Lower leg skin (tissue), 4 donors: Measurements from ENCODE around the gene ADCK1. TPM values are rescaled to one million over a fixed set of nuclear protein-coding genes. Genes with fewer than 3 reads are reported as not detected.
"Not testable (repeated sequence)": the region's sequence is repeated elsewhere in the genome, so short reads cannot be mapped to it uniquely, and the experiment has no call there.

Experiments used
- DNase-seq, 2 donors: peaks; one replicate each; pipeline ENCODE4 v3.0.0-alpha.2; 2019; ENCODE audit warnings: low spot score in 2 of 2
- H3K4me3 ChIP-seq: fragments of 200-600 bp; sonication (generic); 2 replicates; pipeline ENCODE4 v1.5.1; 2017; ENCODE audit warnings: mild to moderate bottlenecking, low read depth; ENCODE audit not compliant: poor library complexity, severe bottlenecking
- CTCF ChIP-seq, 3 donors: fragments of 450-650 bp; IDR thresholded peaks; one replicate each; pipeline ENCODE4 v1.5.1; 2016; ENCODE audit warnings: antibody characterized with exemption in 3 of 3, mild to moderate bottlenecking in 3 of 3, moderate library complexity in 2 of 3
- POLR2A ChIP-seq, 2 donors: fragments of 450-650 bp; IDR thresholded peaks; one replicate each; pipeline ENCODE4 v1.6.1; 2016 to 2017; ENCODE audit warnings: antibody characterized with exemption in 2 of 2, mild to moderate bottlenecking in 1 of 2, moderate library complexity in 1 of 2
- WGBS, 2 donors: methylation state at CpG; one replicate each; pipeline ENCODE4 v1.1.5; 2018; 5-methylcytosine and 5-hydroxymethylcytosine counted together
- intact Hi-C: fragments of 100-400 bp; cut with DNase I; formaldehyde crosslinking; loops from one replicate; pipeline ENCODE4 v1.15.0; 2023; ENCODE audit warnings: low total_unique reads
- total RNA-seq, 4 donors: library from RNA; depleted of rRNA; stranded (reverse); fragments of >200 nt; gene quantifications; one replicate each; pipeline ENCODE4 v1.1.0, GENCODE V29; 2016

The ADCK1 gene
- total RNA-seq, 4 donors from 2014 or later, result 5.7 to 8.5 (median 6.4) TPM

GRCh38 chr14:77886010-77886409, 86.1 kb downstream of the ADCK1 start:
- intact Hi-C loops, result no loop called here
- DNase-seq, result no peak
- 80 to 85% methylated on average over 3 of the region's 3 CpGs for WGBS, 2 donors
- H3K4me3 ChIP-seq, result no peak overlapping the region
- no peak for TF ChIP-seq POLR2A (IDR thresholded peaks at IDR 0.05)

GRCh38 chr14:77888903-77889302, 89.0 kb downstream of the ADCK1 start:
- H3K4me3 ChIP-seq, DNase-seq, intact Hi-C loops: not testable (repeated sequence)
- WGBS, 2 donors, result 99% methylated on average over 3 of the region's 3 CpGs

GRCh38 chr14:77889971-77890442, 90.1 kb downstream of the ADCK1 start:
- TF ChIP-seq CTCF (IDR thresholded peaks at IDR 0.05) (no peak), POLR2A (IDR thresholded peaks at IDR 0.05) (no peak)
- no peak for DNase-seq
- no peak overlapping the region for H3K4me3 ChIP-seq
- intact Hi-C loops, result no loop called here
- WGBS, 2 donors, result 83 to 94% methylated on average over 3 of the region's 3 CpGs

GRCh38 chr14:77890873-77891272, 91.0 kb downstream of the ADCK1 start:
- no peak for DNase-seq
- TF ChIP-seq CTCF (IDR thresholded peaks at IDR 0.05), result no peak
- TF ChIP-seq POLR2A (IDR thresholded peaks at IDR 0.05), result no peak
- intact Hi-C loops, result no loop called here
- H3K4me3 ChIP-seq, result no peak overlapping the region
- WGBS, 2 donors, result 88 to 92% methylated on average over 4 of the region's 4 CpGs

- DNase-seq, result no peak
These were observed 92.5 kb downstream of the ADCK1 start for GRCh38 chr14:77892381-77892871.

GRCh38 chr14:77892890-77893484, 93.1 kb downstream of the ADCK1 start:
- TF ChIP-seq CTCF (IDR thresholded peaks at IDR 0.05), result no peak
- no peak for TF ChIP-seq POLR2A (IDR thresholded peaks at IDR 0.05)
- intact Hi-C loops, result no loop called here
- H3K4me3 ChIP-seq, result no peak overlapping the region
- WGBS, 2 donors, result 90 to 97% methylated on average over 5 of the region's 5 CpGs
- DNase-seq, result no peak

More at GRCh38 chr14:77892381-77892871, 92.5 kb downstream of the ADCK1 start:
- intact Hi-C loops, result no loop called here
- TF ChIP-seq CTCF (IDR thresholded peaks at IDR 0.05) (no peak), POLR2A (IDR thresholded peaks at IDR 0.05) (no peak)
- WGBS, 2 donors, result 94 to 95% methylated on average over 4 of the region's 4 CpGs
- no peak overlapping the region for H3K4me3 ChIP-seq

- 79% methylated on average over 2 of the region's 2 CpGs for WGBS, 2 donors
- H3K4me3 ChIP-seq, result no peak overlapping the region
- no peak for DNase-seq
- intact Hi-C loops, result no loop called here
- TF ChIP-seq CTCF (IDR thresholded peaks at IDR 0.05) (no peak), POLR2A (IDR thresholded peaks at IDR 0.05) (no peak)
These were observed 97.5 kb downstream of the ADCK1 start for GRCh38 chr14:77897374-77897773.
